H1 (cell line): ENCODE results near the gene GGA3. TPM values are rescaled to one million over a fixed set of nuclear protein-coding genes. Genes with fewer than 3 reads are reported as not detected.

Source experiments
- CTCF ChIA-PET: fragments of 300-600 bp; sonication (Branson Sonifier 250); formaldehyde crosslinking; loops from one replicate; lab custom pipeline; 2021; ENCODE audit not compliant: partially characterized antibody; lab: Charles Lee
- POLR2A ChIA-PET: fragments of 300-600 bp; sonication (Branson Sonifier 250); formaldehyde crosslinking; loops from one replicate; lab custom pipeline; 2021; ENCODE audit warnings: inconsistent platforms; ENCODE audit not compliant: partially characterized antibody; lab: Charles Lee
- DNase-seq, 2 experiments: peaks; one replicate each; pipeline versions ENCODE4 v3.0.0 to v3.0.0-alpha.2; 2010 to 2022; ENCODE audit warnings: low spot score in 2 of 2, low read depth in 1 of 2, mixed read lengths in 1 of 2
- FAIRE-seq: peaks from 2 replicates; lab custom pipeline; 2011; peaks lifted over from hg19 to GRCh38; lab: Jason Lieb, UNC
- H2AFZ ChIP-seq: 2 replicates; pipeline ENCODE4 v1.8.1; 2012; ENCODE audit warnings: low read length, inconsistent platforms
- H2AK5ac ChIP-seq: 2 replicates; pipeline ENCODE4 v1.6.1; 2013; ENCODE audit warnings: low read depth, low read length
- H2BK120ac ChIP-seq: replicated peaks from 2 replicates; pipeline ENCODE3; 2013; ENCODE audit warnings: low read depth, low read length, inconsistent platforms
- H2BK12ac ChIP-seq: 2 replicates; pipeline ENCODE4 v1.6.1; 2013; ENCODE audit warnings: low read depth, low read length
- H2BK15ac ChIP-seq: 2 replicates; pipeline ENCODE4 v1.6.1; 2013; ENCODE audit warnings: low read length
- H2BK20ac ChIP-seq: 2 replicates; pipeline ENCODE4 v1.6.1; 2013; ENCODE audit warnings: low read length
- H2BK5ac ChIP-seq: 2 replicates; pipeline ENCODE4 v1.6.1; 2013; ENCODE audit warnings: low read depth, low read length
- H3K14ac ChIP-seq: 2 replicates; pipeline ENCODE4 v1.6.1; 2013; ENCODE audit warnings: inconsistent platforms; ENCODE audit not compliant: insufficient read length
- H3K18ac ChIP-seq: 2 replicates; pipeline ENCODE4 v1.6.1; 2013; ENCODE audit warnings: low read length; ENCODE audit errors: extremely low read depth
- H3K23ac ChIP-seq: 2 replicates; pipeline ENCODE4 v1.6.1; 2013; ENCODE audit warnings: inconsistent platforms; ENCODE audit not compliant: insufficient read length
- H3K23me2 ChIP-seq: 2 replicates; pipeline ENCODE4 v1.6.1; 2013; ENCODE audit warnings: low read depth, low read length
- H3K27ac ChIP-seq: 2 replicates; pipeline ENCODE4 v1.6.1; 2011; ENCODE audit warnings: low read depth, low read length, inconsistent platforms
- H3K27me3 ChIP-seq, 4 experiments: replicated peaks in 1 of 4; 1 replicate in 1 of 4; 2 replicates in 3 of 4; pipeline versions ENCODE4 v1.6.1 to v1.8.1; 2011 to 2013; ENCODE audit warnings: low read length in 3 of 4, mild to moderate bottlenecking in 3 of 4, inconsistent platforms in 2 of 4, mixed read lengths in 2 of 4, moderate library complexity in 1 of 4; ENCODE audit not compliant: control insufficient read depth in 3 of 4, insufficient read depth in 3 of 4; ENCODE audit errors: extremely low read depth in 1 of 4
- H3K36me3 ChIP-seq, 4 experiments: 2 replicates each; pipeline versions ENCODE4 v1.6.1 to v1.8.1; 2011 to 2013; ENCODE audit warnings: mild to moderate bottlenecking in 4 of 4, low read length in 3 of 4, moderate library complexity in 2 of 4, control low read depth in 1 of 4, inconsistent platforms in 1 of 4; ENCODE audit not compliant: insufficient read depth in 4 of 4, control insufficient read depth in 2 of 4
- H3K4ac ChIP-seq: replicated peaks from 2 replicates; pipeline ENCODE3; 2013; ENCODE audit warnings: low read length, low read depth, mixed read lengths, inconsistent platforms; ENCODE audit not compliant: insufficient read length
- H3K4me1 ChIP-seq, 4 experiments: replicated peaks in 1 of 4; 1 replicate in 1 of 4; 2 replicates in 3 of 4; pipeline versions ENCODE4 v1.6.1 to v1.8.1; 2011 to 2013; ENCODE audit warnings: low read length in 3 of 4, inconsistent platforms in 2 of 4, mixed read lengths in 1 of 4; ENCODE audit not compliant: insufficient read depth in 4 of 4, control insufficient read depth in 3 of 4
- H3K4me2 ChIP-seq, 2 experiments: 2 replicates each; pipeline versions ENCODE4 v1.6.1 to v1.8.1; 2011 to 2013; ENCODE audit warnings: low read depth in 2 of 2, low read length in 2 of 2, control low read depth in 1 of 2, inconsistent platforms in 1 of 2, mild to moderate bottlenecking in 1 of 2; ENCODE audit not compliant: insufficient read depth in 1 of 2
- H3K4me3 ChIP-seq, 4 experiments: fragments of 200-600, 300-600 bp in 1 of 4; sonication (generic), shearing (Covaris generic), sonication (Bioruptor Twin) in 1 of 4; 2 replicates each; pipeline versions ENCODE4 v1.5.1 to v1.8.1; 2011 to 2016; ENCODE audit warnings: low read length in 4 of 4, low read depth in 3 of 4, control low read depth in 2 of 4, inconsistent platforms in 2 of 4, mild to moderate bottlenecking in 2 of 4, mixed read lengths in 1 of 4, moderate library complexity in 1 of 4; ENCODE audit not compliant: insufficient read depth in 2 of 4; ENCODE audit errors: extremely low read depth in 1 of 4
- H3K56ac ChIP-seq: replicated peaks from 2 replicates; pipeline ENCODE3; 2013; ENCODE audit warnings: low read depth, mild to moderate bottlenecking, mixed read lengths, low read length, inconsistent platforms; ENCODE audit not compliant: insufficient read length
- H3K79me1 ChIP-seq: 2 replicates; pipeline ENCODE4 v1.6.1; 2013; ENCODE audit warnings: low read depth, low read length, control low read depth
- H3K79me2 ChIP-seq, 2 experiments: 2 replicates each; pipeline versions ENCODE4 v1.6.1 to v1.8.1; 2012 to 2013; ENCODE audit warnings: low read length in 2 of 2, mild to moderate bottlenecking in 2 of 2, inconsistent platforms in 1 of 2; ENCODE audit not compliant: insufficient read depth in 2 of 2, control insufficient read depth in 1 of 2
- H3K9ac ChIP-seq, 4 experiments: replicated peaks in 1 of 4; 1 replicate in 1 of 4; 2 replicates in 3 of 4; pipeline versions ENCODE4 v1.6.1 to v1.8.1; 2011 to 2013; ENCODE audit warnings: low read depth in 3 of 4, low read length in 3 of 4, control low read depth in 2 of 4, mild to moderate bottlenecking in 2 of 4, moderate library complexity in 2 of 4, inconsistent platforms in 1 of 4; ENCODE audit errors: extremely low read depth in 1 of 4
- H3K9me3 ChIP-seq, 2 experiments: 2 replicates each; pipeline versions ENCODE4 v1.6.1 to v1.8.1; 2012 to 2013; ENCODE audit warnings: mild to moderate bottlenecking in 2 of 2, moderate library complexity in 2 of 2, control low read depth in 1 of 2, inconsistent platforms in 1 of 2, low read depth in 1 of 2, low read length in 1 of 2, mixed read lengths in 1 of 2; ENCODE audit not compliant: insufficient read depth in 2 of 2
- H4K20me1 ChIP-seq, 2 experiments: replicated peaks in 1 of 2; 2 replicates each; pipeline versions ENCODE3 to v1.8.1; 2011 to 2013; ENCODE audit warnings: inconsistent platforms in 2 of 2, low read length in 2 of 2, mild to moderate bottlenecking in 1 of 2; ENCODE audit not compliant: insufficient read depth in 2 of 2, control insufficient read depth in 1 of 2
- H4K5ac ChIP-seq: 2 replicates; pipeline ENCODE4 v1.6.1; 2013; ENCODE audit warnings: low read length, low read depth, mixed read lengths, inconsistent platforms; ENCODE audit not compliant: insufficient read length
- H4K8ac ChIP-seq: 2 replicates; pipeline ENCODE4 v1.8.0; 2013; ENCODE audit warnings: mild to moderate bottlenecking, moderate library complexity, low read length, inconsistent platforms; ENCODE audit not compliant: insufficient read depth; ENCODE audit errors: extremely low read depth
- H4K91ac ChIP-seq: replicated peaks from 2 replicates; pipeline ENCODE3; 2013; ENCODE audit warnings: low read length, mixed read lengths, inconsistent platforms; ENCODE audit not compliant: insufficient read length
- PHF8 ChIP-seq: fragments of 200-600 bp; sonication (generic); conservative IDR thresholded peaks from 2 replicates; pipeline ENCODE4 v1.7.1; 2012; ENCODE audit warnings: low read depth, mild to moderate bottlenecking, inconsistent platforms, low read length, moderate library complexity
- POLR2AphosphoS5 ChIP-seq: IDR thresholded peaks from 2 replicates; pipeline ENCODE4 v1.6.1; 2011; ENCODE audit warnings: low read depth, low read length
- RFX5 ChIP-seq: IDR thresholded peaks from 2 replicates; pipeline ENCODE4 v1.6.1; 2011; ENCODE audit warnings: low read depth, low read length, improper control_type of control experiment, borderline replicate concordance
- SAP30 ChIP-seq: fragments of 300-600 bp; sonication (generic); IDR thresholded peaks from 2 replicates; pipeline ENCODE4 v1.7.1; 2012; ENCODE audit warnings: low read length, moderate library complexity, mild to moderate bottlenecking, inconsistent platforms; ENCODE audit not compliant: insufficient read depth, insufficient replicate concordance
- SIN3A ChIP-seq, 2 experiments: IDR thresholded peaks in 1 of 2; conservative IDR thresholded peaks in 1 of 2; 2 replicates each; pipeline ENCODE4 v1.6.1; 2011 to 2012; ENCODE audit warnings: low read length in 2 of 2, improper control_type of control experiment in 1 of 2, low read depth in 1 of 2, mild to moderate bottlenecking in 1 of 2
- SP1 ChIP-seq: IDR thresholded peaks from 2 replicates; pipeline ENCODE4 v1.6.1; 2011; ENCODE audit warnings: low read depth, low read length
- TEAD4 ChIP-seq: IDR thresholded peaks from 2 replicates; pipeline ENCODE4 v1.6.1; 2012; ENCODE audit warnings: low read depth, low read length, inconsistent platforms, mixed read lengths
- WGBS, 2 experiments: shearing (Covaris generic) in 1 of 2; methylation state at CpG; one replicate each; pipeline versions ENCODE4 v1.1.6 to v1.1.7; 2013 to 2015; ENCODE audit warnings: low lambda C conversion rate in 2 of 2, mixed read lengths in 2 of 2, inconsistent platforms in 1 of 2, low coverage in 1 of 2, missing lambda C conversion rate in 1 of 2; ENCODE audit not compliant: insufficient replicate concordance in 2 of 2, insufficient coverage in 1 of 2, insufficient read length in 1 of 2; ENCODE audit errors: extremely low coverage in 1 of 2, missing lambda C conversion rate in 1 of 2; 5-methylcytosine and 5-hydroxymethylcytosine counted together
- polyA plus RNA-seq, 7 experiments: library from polyadenylated mRNA; depleted of rRNA in 3 of 7; stranded (reverse) in 5 of 7; unstranded in 2 of 7; fragments of >200 nt in 5 of 7; fragments of 200-250 nt in 2 of 7; gene quantifications; 1 replicate in 5 of 7; 2 replicates in 1 of 7; 4 replicates in 1 of 7; pipeline versions ENCODE4 v1.2.1 to v1.2.3, GENCODE V29; 2011 to 2013; ENCODE audit warnings: missing spikeins in 2 of 7, mixed read lengths in 2 of 7
- total RNA-seq: library from RNA; stranded (reverse); fragmentation: NEBNext Ultra II Directional; extraction: Animal tissue kit (Norgen Biotek cat#: 25700); gene quantifications from 2 replicates; pipeline ENCODE4 v1.2.1, GENCODE V29; 2021
- TF ChIP-seq, protein P1 (sequence below), 3 experiments: IDR thresholded peaks; 1 replicate in 2 of 3; 2 replicates in 1 of 3; pipeline versions ENCODE4 v1.5.1 to v1.6.1; 2011; ENCODE audit warnings: low read length in 3 of 3, mild to moderate bottlenecking in 3 of 3, inconsistent platforms in 2 of 3, low read depth in 1 of 3, moderate library complexity in 1 of 3; ENCODE audit not compliant: insufficient read depth in 1 of 3; ENCODE audit errors: control extremely low read depth in 1 of 3

Gene GGA3
- total and polyA plus RNA-seq, 2 of the 8 experiments (the other 6 are each of a cell fraction or from before 2014, with no cell fraction given) = 40.6 to 60.0 TPM

DNA sequence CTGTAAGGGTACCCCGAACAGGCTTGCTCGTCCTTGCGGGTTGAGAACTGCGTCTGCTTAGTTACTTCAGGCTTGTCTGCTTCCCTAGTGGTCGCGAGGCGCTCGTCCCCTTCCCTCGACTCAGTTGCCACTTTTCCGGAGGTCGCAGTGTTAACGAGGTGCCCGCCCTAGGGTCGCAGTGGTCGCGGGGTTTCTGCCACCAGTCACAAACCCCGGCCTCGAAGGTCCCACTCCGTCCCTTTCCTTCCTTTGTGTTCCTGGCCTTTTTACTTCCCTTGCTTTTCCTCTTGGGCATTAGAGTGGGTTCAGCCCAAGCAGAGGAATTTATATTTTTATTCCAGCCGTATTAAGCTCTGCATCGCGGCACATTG is 55.6 kb downstream of the GGA3 start:
- Histone ChIP-seq H4K91ac (peak overlapping the region; percentile 82), H3K4ac (no peak overlapping the region), H2BK5ac (peak overlapping the region; percentile 100), H2BK12ac (no peak overlapping the region), H2AFZ (peak overlapping the region; percentile 89; the same call in 1 of the 2 replicates), H3K9me3 (no peaks in the 10 kb centered on the region), H4K20me1 (peaks cover 0 to 3% of the 10 kb centered on the region in 2 experiments), H3K23me2 (no peaks in the 10 kb centered on the region; the same call in 1 of the 2 replicates), H2AK5ac (no peak overlapping the region), H3K4me1 (peaks cover 0 to 2% (median 0%) of the 10 kb centered on the region in 4 experiments; a peak in 2 of 7 replicates), H2BK120ac (no peak overlapping the region), H3K79me2 (peaks cover 6 to 38% of the 10 kb centered on the region in 2 experiments), H4K5ac (peak overlapping the region; percentile 92), H3K27ac (peak overlapping the region; percentile 99), H3K56ac (no peak overlapping the region), H3K18ac (peak overlapping the region; percentile 35; the same call in 1 of the 2 replicates), H2BK15ac (no peak overlapping the region), H3K4me3 (peak overlapping the region; percentile 76 to 98 (median 92)), H2BK20ac (no peak overlapping the region), H3K36me3 (peaks cover 4 to 14% (median 11%) of the 10 kb centered on the region in 4 experiments; a peak in 6 of 8 replicates), H3K9ac (peak overlapping the region; percentile 92 to 98 (median 98)), H3K23ac (no peak overlapping the region), H4K8ac (peak overlapping the region; percentile 100; the same call in 1 of the 2 replicates), H3K14ac (no peak overlapping the region), H3K79me1 (no peaks in the 10 kb centered on the region), H3K27me3 (no peaks in the 10 kb centered on the region), H3K4me2 (peak overlapping the region; percentile 45 to 92)
- WGBS, 2 experiments = 1% methylated on average over 22 of the region's 22 CpGs; no CpG with 5 or more reads in 1 of the 2 experiments
- CTCF ChIA-PET = interaction anchor here (0.6 to 4.0 kb wide), 9 partner anchors 9 to 193 kb away, joined by 3 to 30 read pairs (median 4); partner anchors contain the start of genes MIF4GD and NT5C
- DNase-seq (no peak), FAIRE-seq (no peak)
- no peak for TF ChIP-seq SP1
- TF ChIP-seq, protein P1, sequence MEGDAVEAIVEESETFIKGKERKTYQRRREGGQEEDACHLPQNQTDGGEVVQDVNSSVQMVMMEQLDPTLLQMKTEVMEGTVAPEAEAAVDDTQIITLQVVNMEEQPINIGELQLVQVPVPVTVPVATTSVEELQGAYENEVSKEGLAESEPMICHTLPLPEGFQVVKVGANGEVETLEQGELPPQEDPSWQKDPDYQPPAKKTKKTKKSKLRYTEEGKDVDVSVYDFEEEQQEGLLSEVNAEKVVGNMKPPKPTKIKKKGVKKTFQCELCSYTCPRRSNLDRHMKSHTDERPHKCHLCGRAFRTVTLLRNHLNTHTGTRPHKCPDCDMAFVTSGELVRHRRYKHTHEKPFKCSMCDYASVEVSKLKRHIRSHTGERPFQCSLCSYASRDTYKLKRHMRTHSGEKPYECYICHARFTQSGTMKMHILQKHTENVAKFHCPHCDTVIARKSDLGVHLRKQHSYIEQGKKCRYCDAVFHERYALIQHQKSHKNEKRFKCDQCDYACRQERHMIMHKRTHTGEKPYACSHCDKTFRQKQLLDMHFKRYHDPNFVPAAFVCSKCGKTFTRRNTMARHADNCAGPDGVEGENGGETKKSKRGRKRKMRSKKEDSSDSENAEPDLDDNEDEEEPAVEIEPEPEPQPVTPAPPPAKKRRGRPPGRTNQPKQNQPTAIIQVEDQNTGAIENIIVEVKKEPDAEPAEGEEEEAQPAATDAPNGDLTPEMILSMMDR (IDR thresholded peaks at IDR 0.05; ENCODE audit: control extremely low read depth in 1 of 3, insufficient read depth in 1 of 3, low read depth in 1 of 3, low read length in 3 of 3) = peak in 1 of 3 experiments; percentile 5; a peak in 1 of 4 replicates
- TF ChIP-seq TEAD4 = no peak
- TF ChIP-seq SAP30 = peak; percentile 86
- TF ChIP-seq SIN3A (conservative IDR thresholded peaks at IDR 0.05 in 1 of 2, IDR thresholded peaks at IDR 0.05 in 1 of 2; ENCODE audit: low read depth in 1 of 2, low read length in 2 of 2) = peak in 1 of 2 experiments; percentile 18; a peak in 1 of 4 replicates
- no peak for TF ChIP-seq RFX5
- peak; percentile 55 for TF ChIP-seq PHF8
- 0 out of 2 replicates have a peak, but pooled peaks have one; percentile 49 for TF ChIP-seq POLR2AphosphoS5
- POLR2A ChIA-PET = interaction anchor here (0.6 to 4.2 kb wide), 18 partner anchors 11 to 193 kb away, joined by 3 to 29 read pairs (median 4); partner anchors contain the start of genes GGA3, JPT1, MRPL58 and MRPS7
